Psoas muscle (tissue), 8 donors: ENCODE results near the gene SCNN1B. TPM values are rescaled to one million over a fixed set of nuclear protein-coding genes. Genes with fewer than 3 reads are reported as not detected.

ENCODE experiments used
- ATAC-seq, 4 donors: fragments of 200-7000 bp; cut with Tn5 transposase; one replicate each; pipeline ENCODE4 v1.9.1; 2020; ENCODE audit warnings: moderate library complexity in 3 of 4, mild to moderate bottlenecking in 2 of 4
- DNase-seq, 2 donors: peaks; one replicate each; pipeline ENCODE4 v3.0.0-alpha.2; 2020
- H3K27ac ChIP-seq: fragments of 200-600 bp; one replicate; pipeline ENCODE4 v1.8.0; 2022
- H3K27me3 ChIP-seq, 3 donors: fragments of 200-600 bp in 1 of 3; one replicate each; pipeline versions ENCODE4 v1.6.1 to v1.8.0; 2013 to 2022; ENCODE audit warnings: low read length in 2 of 3, mild to moderate bottlenecking in 2 of 3, moderate library complexity in 1 of 3; ENCODE audit not compliant: insufficient read depth in 3 of 3
- H3K36me3 ChIP-seq, 2 donors: fragments of 200-600 bp in 1 of 2; one replicate each; pipeline versions ENCODE4 v1.6.1 to v1.8.0; 2013 to 2022; ENCODE audit warnings: low read depth in 1 of 2, mild to moderate bottlenecking in 1 of 2, moderate library complexity in 1 of 2; ENCODE audit not compliant: insufficient read depth in 1 of 2
- H3K4me1 ChIP-seq: fragments of 200-600 bp; one replicate; pipeline ENCODE4 v1.8.0; 2022
- H3K4me3 ChIP-seq: fragments of 200-600 bp; one replicate; pipeline ENCODE4 v1.8.0; 2022; ENCODE audit warnings: mild to moderate bottlenecking
- H3K9me3 ChIP-seq: fragments of 200-600 bp; one replicate; pipeline ENCODE4 v1.8.0; 2022
- WGBS, 3 donors: extraction: QIAGEN DNeasy Blood & Tissue Kit; methylation state at CpG; one replicate each; pipeline versions ENCODE4 v1.1.6 to v1.1.7; 2013; 5-methylcytosine and 5-hydroxymethylcytosine counted together
- intact Hi-C, 2 donors: fragments of 100-400 bp; cut with DNase I; formaldehyde crosslinking; loops; one replicate each; pipeline versions ENCODE4 v1.11.0 to v1.14.2; 2022
- polyA plus RNA-seq, 3 donors: library from polyadenylated mRNA; stranded (reverse); fragments of 200-250 nt; gene quantifications; one replicate each; pipeline ENCODE4 v1.2.3, GENCODE V29; 2013
- total RNA-seq, 4 donors: library from RNA; stranded (reverse); fragmentation: NEBNext Ultra II Directional in 2 of 4; extraction: Animal tissue kit (Norgen Biotek cat#: 25700) in 2 of 4; gene quantifications; one replicate each; pipeline versions ENCODE4 v1.2.1 to v1.2.4, GENCODE V29; 2021 to 2023
- TF ChIP-seq, protein P1 (sequence below): fragments of 200-600 bp; IDR thresholded peaks from one replicate; pipeline ENCODE4 v1.8.0; 2022; ENCODE audit warnings: antibody characterized with exemption
- donor health status: healthy with polysubstance abuse.
- donor health status: DM: no; HTN: no; CAD: no; lungs with moderate emphysema.
- donor health status: Bipolar disorder and iron deficiency.
- donor health status: healthy.
- donor health status: DM: yes; HTN: yes; CAD: no.
- donor health status: DM: no; HTN: no; CAD: no.
- donor health status: DM: no; HTN: no; CAD: no.
- donor health status: DM: yes; HTN: yes; CAD: no.

SCNN1B gene
- total and polyA plus RNA-seq, 7 donors = 0.10 to 0.76 (median 0.51) TPM

DNA sequence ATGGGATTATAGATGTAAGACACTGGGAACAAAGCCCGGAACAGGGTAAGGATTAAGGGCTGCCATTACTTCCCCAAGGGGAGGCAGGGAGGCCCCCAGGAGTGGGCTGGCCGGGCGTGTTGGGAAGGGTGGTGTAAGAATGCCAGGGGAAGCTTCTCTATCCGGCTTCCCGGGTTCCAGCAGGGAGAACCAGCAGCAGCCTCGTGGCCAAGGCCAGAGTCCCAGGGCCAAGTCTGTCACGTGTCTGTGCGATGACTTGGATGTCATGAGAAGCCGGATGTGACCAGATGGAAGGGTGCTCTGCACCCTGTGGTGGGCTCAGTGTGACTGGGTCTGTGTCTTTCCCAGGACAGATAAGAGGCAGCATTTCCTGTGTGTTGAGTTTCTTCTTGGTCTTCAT lies 52.1 kb downstream of the SCNN1B start:
- intact Hi-C loops = loop anchor here in 1 of 2 donors (10.0 kb wide), 1 partner anchor 49 kb away; the partner anchor contains the start of gene SCNN1B
- Histone ChIP-seq H3K36me3 (no peaks in the 10 kb centered on the region), H3K4me1 (no peaks in the 10 kb centered on the region), H3K27me3 (no peaks in the 10 kb centered on the region), H3K4me3 (no peak overlapping the region), H3K9me3 (no peaks in the 10 kb centered on the region), H3K27ac (no peak overlapping the region)
- TF ChIP-seq, protein P1, sequence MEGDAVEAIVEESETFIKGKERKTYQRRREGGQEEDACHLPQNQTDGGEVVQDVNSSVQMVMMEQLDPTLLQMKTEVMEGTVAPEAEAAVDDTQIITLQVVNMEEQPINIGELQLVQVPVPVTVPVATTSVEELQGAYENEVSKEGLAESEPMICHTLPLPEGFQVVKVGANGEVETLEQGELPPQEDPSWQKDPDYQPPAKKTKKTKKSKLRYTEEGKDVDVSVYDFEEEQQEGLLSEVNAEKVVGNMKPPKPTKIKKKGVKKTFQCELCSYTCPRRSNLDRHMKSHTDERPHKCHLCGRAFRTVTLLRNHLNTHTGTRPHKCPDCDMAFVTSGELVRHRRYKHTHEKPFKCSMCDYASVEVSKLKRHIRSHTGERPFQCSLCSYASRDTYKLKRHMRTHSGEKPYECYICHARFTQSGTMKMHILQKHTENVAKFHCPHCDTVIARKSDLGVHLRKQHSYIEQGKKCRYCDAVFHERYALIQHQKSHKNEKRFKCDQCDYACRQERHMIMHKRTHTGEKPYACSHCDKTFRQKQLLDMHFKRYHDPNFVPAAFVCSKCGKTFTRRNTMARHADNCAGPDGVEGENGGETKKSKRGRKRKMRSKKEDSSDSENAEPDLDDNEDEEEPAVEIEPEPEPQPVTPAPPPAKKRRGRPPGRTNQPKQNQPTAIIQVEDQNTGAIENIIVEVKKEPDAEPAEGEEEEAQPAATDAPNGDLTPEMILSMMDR = no peak
- ATAC-seq (no peak), DNase-seq (no peak)
- WGBS, 3 donors = 75 to 79% (median 79%) methylated on average over 9 of the region's 9 CpGs

DNA sequence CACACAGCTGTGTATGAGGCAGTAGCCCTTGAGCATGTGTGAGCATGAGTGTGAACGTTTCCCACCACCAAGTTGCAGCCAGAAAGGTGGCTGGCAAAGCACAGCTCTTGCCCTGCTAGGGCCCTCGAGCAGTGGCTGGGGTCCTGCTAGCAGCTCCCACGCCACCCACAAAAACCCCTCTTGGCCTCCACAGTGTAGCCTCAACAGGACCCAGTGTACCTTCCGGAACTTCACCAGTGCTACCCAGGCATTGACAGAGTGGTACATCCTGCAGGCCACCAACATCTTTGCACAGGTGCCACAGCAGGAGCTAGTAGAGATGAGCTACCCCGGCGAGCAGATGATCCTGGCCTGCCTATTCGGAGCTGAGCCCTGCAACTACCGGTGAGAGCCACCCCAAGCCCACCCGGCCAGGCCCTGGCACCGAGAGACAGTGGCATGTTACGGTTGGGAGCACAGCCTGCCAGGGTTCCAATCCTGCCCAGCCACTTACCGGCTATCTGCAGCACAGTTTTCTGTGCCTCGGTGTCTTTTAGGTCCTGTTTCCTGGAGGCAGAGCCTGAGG lies 53.1 kb downstream of the SCNN1B start:
- 84 to 87% (median 87%) methylated on average over 13 of the region's 13 CpGs for WGBS, 3 donors
- DNase-seq (no peak), ATAC-seq (no peak)
- H3K4me1 ChIP-seq = no peaks in the 10 kb centered on the region
- H3K4me3 ChIP-seq = no peak overlapping the region
- no peak overlapping the region for H3K27ac ChIP-seq
- no peaks in the 10 kb centered on the region for H3K27me3 ChIP-seq
- no peaks in the 10 kb centered on the region for H3K9me3 ChIP-seq
- no peaks in the 10 kb centered on the region for H3K36me3 ChIP-seq
- intact Hi-C loops = loop anchor here in 1 of 2 donors (10.0 kb wide), 1 partner anchor 50 kb away; the partner anchor contains the start of gene SCNN1B
- TF ChIP-seq, protein P1 = no peak

DNA sequence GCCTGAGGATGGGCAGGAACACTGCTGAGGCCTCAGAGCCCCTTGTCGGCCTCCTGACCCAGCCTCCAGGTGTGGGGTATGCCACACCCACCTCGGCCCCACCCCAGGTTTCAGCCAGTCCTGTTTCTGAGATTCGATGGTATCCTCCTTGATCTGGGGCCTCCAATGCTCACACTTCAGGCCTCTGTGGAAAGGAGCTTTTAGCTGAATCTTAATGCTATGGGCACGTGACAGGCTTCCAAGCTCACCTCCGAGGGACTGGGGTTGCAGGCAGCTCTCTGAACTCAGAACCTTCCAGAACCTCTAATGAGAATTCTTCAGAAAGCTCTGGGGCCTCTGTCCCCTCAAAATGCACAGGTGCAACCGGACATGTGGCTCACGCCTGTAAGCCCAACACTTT lies 54.8 kb downstream of the SCNN1B start:
- 83 to 90% (median 89%) methylated on average over 7 of the region's 7 CpGs for WGBS, 3 donors
- Histone ChIP-seq H3K27me3 (no peaks in the 10 kb centered on the region), H3K27ac (no peak overlapping the region), H3K9me3 (no peaks in the 10 kb centered on the region), H3K4me3 (no peak overlapping the region), H3K36me3 (no peaks in the 10 kb centered on the region), H3K4me1 (no peaks in the 10 kb centered on the region)
- DNase-seq (no peak), ATAC-seq (no peak)
- intact Hi-C loops = loop anchor here in 1 of 2 donors (10.0 kb wide), 1 partner anchor 52 kb away; the partner anchor contains the start of gene SCNN1B
- TF ChIP-seq, protein P1 = no peak

DNA sequence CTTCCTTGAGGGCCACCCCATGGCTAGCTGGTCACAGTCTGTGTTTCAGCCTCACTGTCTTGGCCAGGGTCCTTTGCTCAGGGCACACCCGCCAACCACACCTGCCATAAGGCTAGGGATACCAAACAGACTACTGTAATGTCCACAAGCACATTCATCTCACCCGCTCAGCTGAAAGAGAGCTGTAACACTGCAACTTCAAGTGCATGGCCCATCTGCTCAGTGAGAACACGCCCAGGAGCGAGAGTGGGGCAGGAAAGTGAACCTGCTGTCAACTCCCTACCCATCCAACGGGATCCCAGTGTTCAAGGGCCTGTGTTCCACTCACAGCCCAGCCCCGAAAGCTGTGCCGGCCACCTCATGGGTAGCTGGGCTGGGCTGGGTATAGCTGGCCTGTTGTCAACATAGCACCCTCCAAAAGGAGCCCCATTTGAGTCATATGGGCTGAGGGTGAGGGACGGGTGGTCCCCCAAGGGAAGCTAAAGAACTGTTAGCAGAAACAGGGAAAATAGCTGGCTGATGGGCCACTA lies 55.7 kb downstream of the SCNN1B start:
- Histone ChIP-seq H3K4me3 (no peak overlapping the region), H3K27me3 (no peaks in the 10 kb centered on the region), H3K9me3 (no peaks in the 10 kb centered on the region), H3K27ac (no peak overlapping the region), H3K4me1 (no peaks in the 10 kb centered on the region), H3K36me3 (no peaks in the 10 kb centered on the region)
- ATAC-seq (no peak), DNase-seq (no peak)
- TF ChIP-seq, protein P1 = no peak
- intact Hi-C loops = loop anchor here in 1 of 2 donors (10.0 kb wide), 1 partner anchor 53 kb away; the partner anchor contains the start of gene SCNN1B
- 81 to 90% (median 83%) methylated on average over 8 of the region's 8 CpGs for WGBS, 3 donors
